ENCODE results near the gene TFB2M. TPM values are rescaled to one million over a fixed set of nuclear protein-coding genes. Genes with fewer than 3 reads are reported as not detected.
A peak's percentile ranks its signal among the peaks of the same experiment; 100 is the strongest.
"Not testable (repeated sequence)": the region's sequence is repeated elsewhere in the genome, so short reads cannot be mapped to it uniquely, and the experiment has no call there.

TFB2M gene
- total RNA-seq, 1 experiment from 2014 or later, result 23.5 TPM

- peak; percentile 16 to 37 for DNase-seq
- Histone ChIP-seq H3K4me3 (no peak overlapping the region), H3K27ac (no peak overlapping the region), H3K4me1 (0 out of 2 replicates have a peak, but pooled peaks cover 2% of the 10 kb centered on the region), H3K27me3 (no peaks in the 10 kb centered on the region), H3K9me3 (replicated peaks) (no peaks in the 10 kb centered on the region; the same call in 1 of the 2 replicates), H3K36me3 (no peaks in the 10 kb centered on the region)
Observed at GRCh38 chr1:246573491-246573890, 7.4 kb upstream of the TFB2M start.

GRCh38 chr1:246572785-246573184 is 6.7 kb upstream of the TFB2M start:
- Histone ChIP-seq H3K27me3 (no peaks in the 10 kb centered on the region), H3K9me3 (replicated peaks) (no peaks in the 10 kb centered on the region; the same call in 1 of the 2 replicates), H3K27ac (no peak overlapping the region), H3K4me3 (no peak overlapping the region), H3K36me3 (no peaks in the 10 kb centered on the region), H3K4me1 (0 out of 2 replicates have a peak, but pooled peaks cover 2% of the 10 kb centered on the region)
- DNase-seq, result no peak

- DNase-seq, result no peak
- Histone ChIP-seq H3K27me3 (no peaks in the 10 kb centered on the region), H3K4me3 (no peak overlapping the region), H3K36me3 (no peaks in the 10 kb centered on the region), H3K9me3 (replicated peaks) (no peaks in the 10 kb centered on the region; the same call in 1 of the 2 replicates), H3K27ac (no peak overlapping the region), H3K4me1 (0 out of 2 replicates have a peak, but pooled peaks cover 2% of the 10 kb centered on the region)
Observed at GRCh38 chr1:246571953-246572352, 5.9 kb upstream of the TFB2M start.

DNA sequence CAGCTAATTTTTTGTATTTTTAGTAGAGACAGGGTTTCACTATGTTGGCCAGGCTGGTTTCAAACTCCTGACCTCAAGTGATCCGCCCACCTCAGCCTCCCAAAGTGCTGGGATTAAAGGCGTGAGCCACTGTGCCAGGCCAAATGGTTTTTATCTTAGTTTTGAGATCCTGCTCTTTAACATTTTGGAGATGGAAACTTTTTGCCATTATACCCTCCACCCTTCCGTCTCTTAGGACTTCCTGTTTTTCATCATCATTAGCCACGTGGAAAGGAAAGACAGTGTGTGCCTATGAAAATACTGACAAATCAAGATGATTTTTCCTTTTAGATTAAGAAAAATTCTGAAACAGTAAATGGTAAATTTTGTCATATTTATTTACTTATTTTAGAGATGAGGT is 5.2 kb upstream of the TFB2M start:
- not testable (repeated sequence) for H3K4me3 ChIP-seq; H3K9me3 ChIP-seq (replicated peaks); DNase-seq; H3K27me3 ChIP-seq; H3K4me1 ChIP-seq; H3K36me3 ChIP-seq; H3K27ac ChIP-seq

- no peak overlapping the region for H3K27ac ChIP-seq
- no peak overlapping the region for H3K4me3 ChIP-seq
- H3K27me3 ChIP-seq, result no peaks in the 10 kb centered on the region
- H3K9me3 ChIP-seq (replicated peaks), result no peaks in the 10 kb centered on the region
- 0 out of 2 replicates have a peak, but pooled peaks cover 7% of the 10 kb centered on the region for H3K4me1 ChIP-seq
- no peaks in the 10 kb centered on the region for H3K36me3 ChIP-seq
- no peak for DNase-seq
Observed at GRCh38 chr1:246569248-246570238, 3.5 kb upstream of the TFB2M start.

DNA sequence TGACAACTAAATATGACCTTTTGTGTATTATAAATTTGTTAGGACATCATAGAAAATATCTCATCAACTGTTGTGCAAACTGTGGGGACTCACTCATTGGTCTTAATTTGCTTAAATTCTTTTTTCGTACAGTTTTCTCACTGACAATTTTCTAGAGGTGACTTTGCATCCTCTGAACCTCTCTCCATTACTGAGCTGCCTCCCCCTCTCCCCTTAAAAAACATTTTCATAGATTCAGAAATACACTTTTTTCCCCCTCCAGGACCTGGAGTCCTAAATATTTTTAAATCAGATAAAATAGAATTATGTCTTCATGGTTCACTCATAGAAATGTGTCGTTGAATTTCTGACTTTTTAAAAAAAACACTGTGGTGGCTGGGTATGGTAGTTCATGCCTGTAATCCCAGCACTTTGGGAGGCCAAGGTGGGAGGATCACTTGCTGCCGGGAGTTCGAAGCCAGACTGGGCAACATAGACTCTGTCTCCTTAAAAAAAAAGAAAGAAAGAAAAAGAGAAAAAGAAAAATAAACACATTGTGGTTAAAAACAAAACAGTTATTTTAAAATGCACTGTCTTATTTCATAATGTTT is 1.7 kb upstream of the TFB2M start:
- H3K27me3 ChIP-seq, result no peaks in the 10 kb centered on the region
- no peaks in the 10 kb centered on the region for H3K9me3 ChIP-seq (replicated peaks)
- peaks cover 6% of the 10 kb centered on the region; the same call in 1 of the 2 replicates for H3K36me3 ChIP-seq
- H3K27ac ChIP-seq, result peak overlapping the region; percentile 85
- peak overlapping the region; percentile 82 for H3K4me3 ChIP-seq
- DNase-seq, result no peak
- 0 out of 2 replicates have a peak, but pooled peaks cover 5% of the 10 kb centered on the region for H3K4me1 ChIP-seq

GRCh38 chr1:246566813-246567645 is 968 bp upstream of the TFB2M start:
- peak overlapping the region; percentile 85 for H3K27ac ChIP-seq
- H3K9me3 ChIP-seq (replicated peaks), result no peaks in the 10 kb centered on the region
- no peaks in the 10 kb centered on the region for H3K27me3 ChIP-seq
- peak; percentile 9 to 77 for DNase-seq
- peak overlapping the region; percentile 82 for H3K4me3 ChIP-seq
- 0 out of 2 replicates have a peak, but pooled peaks cover 5% of the 10 kb centered on the region for H3K4me1 ChIP-seq
- H3K36me3 ChIP-seq, result peaks cover 9% of the 10 kb centered on the region; the same call in 1 of the 2 replicates

GRCh38 chr1:246565751-246566127 is 322 bp downstream of the TFB2M start:
- no peak for DNase-seq
- Histone ChIP-seq H3K9me3 (replicated peaks) (no peaks in the 10 kb centered on the region), H3K27me3 (no peaks in the 10 kb centered on the region), H3K4me3 (peak overlapping the region; percentile 82), H3K4me1 (0 out of 2 replicates have a peak, but pooled peaks cover 5% of the 10 kb centered on the region), H3K27ac (peak overlapping the region; percentile 71), H3K36me3 (peaks cover 9% of the 10 kb centered on the region; the same call in 1 of the 2 replicates)

GRCh38 chr1:246564839-246565750 is 966 bp downstream of the TFB2M start:
- Histone ChIP-seq H3K27ac (peak overlapping the region; percentile 71; the same call in 1 of the 2 replicates), H3K9me3 (replicated peaks) (no peaks in the 10 kb centered on the region), H3K4me3 (peak overlapping the region; percentile 82), H3K27me3 (no peaks in the 10 kb centered on the region), H3K36me3 (peaks cover 9% of the 10 kb centered on the region; the same call in 1 of the 2 replicates), H3K4me1 (0 out of 2 replicates have a peak, but pooled peaks cover 5% of the 10 kb centered on the region)
- no peak for DNase-seq

DNA sequence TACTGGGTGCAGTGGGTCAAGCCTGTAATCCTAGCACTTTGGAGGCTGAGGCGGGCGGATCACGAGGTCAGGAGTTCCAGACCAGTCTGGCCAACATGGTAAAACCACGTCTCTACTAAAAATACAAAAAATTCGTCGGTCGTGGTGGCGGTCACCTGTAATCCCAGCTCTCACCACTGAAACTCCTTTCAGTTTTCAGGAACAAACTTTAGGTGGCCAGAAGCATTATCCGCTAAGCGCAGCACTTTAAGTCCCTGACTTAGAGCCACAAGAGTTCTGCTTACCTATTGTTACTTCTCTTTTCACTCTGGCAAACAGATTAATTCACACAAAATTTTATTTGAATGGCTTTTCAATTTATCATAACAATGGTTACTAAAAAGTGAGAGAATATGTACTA is 5.2 kb downstream of the TFB2M start:
- not testable (repeated sequence) for H3K27ac ChIP-seq; H3K4me3 ChIP-seq; DNase-seq; H3K27me3 ChIP-seq; H3K9me3 ChIP-seq (replicated peaks); H3K4me1 ChIP-seq
- peaks cover 23% of the 10 kb centered on the region for H3K36me3 ChIP-seq

DNA sequence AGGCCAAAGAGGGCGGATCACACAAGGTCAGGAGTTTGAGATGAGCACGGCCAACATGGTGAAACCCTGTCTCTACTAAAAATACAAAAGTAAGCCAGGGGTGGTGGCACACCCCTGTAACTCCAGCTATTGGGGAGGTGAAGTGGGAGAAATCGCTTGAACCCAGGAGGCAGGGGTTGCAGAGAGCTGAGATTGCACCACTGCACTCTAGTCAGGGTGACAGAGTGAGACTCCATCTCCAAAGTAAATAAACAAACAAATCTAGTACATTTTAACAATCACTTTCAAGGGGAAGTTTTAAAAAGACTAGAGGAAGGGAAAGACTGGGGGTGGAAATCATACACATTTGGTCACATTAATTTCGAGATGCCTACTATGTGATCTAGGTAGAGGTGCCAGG is 6.8 kb downstream of the TFB2M start:
- peaks cover 34% of the 10 kb centered on the region for H3K36me3 ChIP-seq
- H3K9me3 ChIP-seq (replicated peaks), result no peaks in the 10 kb centered on the region
- no peaks in the 10 kb centered on the region for H3K27me3 ChIP-seq
- no peak overlapping the region for H3K4me3 ChIP-seq
- DNase-seq, result no peak
- no peaks in the 10 kb centered on the region for H3K4me1 ChIP-seq
- H3K27ac ChIP-seq, result no peak overlapping the region

- H3K9me3 ChIP-seq (replicated peaks), result no peaks in the 10 kb centered on the region
- H3K36me3 ChIP-seq, result peaks cover 28% of the 10 kb centered on the region
Observed at GRCh38 chr1:246558041-246558440, 8.0 kb downstream of the TFB2M start.

DNA sequence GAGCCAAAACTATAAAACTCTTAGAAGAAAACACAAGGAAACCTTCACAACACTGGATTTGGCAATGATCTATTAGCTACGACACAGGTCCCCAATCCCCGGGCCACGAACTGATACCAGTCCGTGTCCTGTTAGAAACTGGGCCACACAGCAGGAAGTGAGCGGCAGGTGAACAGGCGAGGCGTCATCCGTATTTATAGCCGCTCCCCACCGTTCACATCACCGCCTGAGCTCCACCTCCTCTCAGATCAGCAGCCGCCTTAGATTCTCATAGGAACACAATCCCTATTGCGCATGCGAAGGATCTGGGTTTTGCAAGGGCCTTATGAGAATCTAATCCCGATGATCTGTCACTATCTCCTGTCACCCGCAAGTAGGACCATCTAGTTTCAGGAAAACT is 11.9 kb downstream of the TFB2M start:
- Histone ChIP-seq H3K27me3 (no peaks in the 10 kb centered on the region), H3K36me3 (peaks cover 29% of the 10 kb centered on the region)
- no peak for DNase-seq

More at GRCh38 chr1:246558041-246558440, 8.0 kb downstream of the TFB2M start:
- H3K4me1 ChIP-seq, result no peaks in the 10 kb centered on the region
- H3K27ac ChIP-seq, result no peak overlapping the region
- H3K4me3 ChIP-seq, result no peak overlapping the region
- no peaks in the 10 kb centered on the region for H3K27me3 ChIP-seq
- no peak for DNase-seq

More for the DNA sequence above, 11.9 kb downstream of the TFB2M start:
- Histone ChIP-seq H3K27ac (no peak overlapping the region), H3K9me3 (replicated peaks) (no peaks in the 10 kb centered on the region), H3K4me3 (no peak overlapping the region), H3K4me1 (no peaks in the 10 kb centered on the region)

Data from SJCRH30 (cell line).